ENCODE results near the gene TTC21A. TPM values are rescaled to one million over a fixed set of nuclear protein-coding genes. Genes with fewer than 3 reads are reported as not detected.

TTC21A gene
- total and polyA plus RNA-seq, 2 experiments from 2014 or later: 1.8 to 2.0 TPM

DNA sequence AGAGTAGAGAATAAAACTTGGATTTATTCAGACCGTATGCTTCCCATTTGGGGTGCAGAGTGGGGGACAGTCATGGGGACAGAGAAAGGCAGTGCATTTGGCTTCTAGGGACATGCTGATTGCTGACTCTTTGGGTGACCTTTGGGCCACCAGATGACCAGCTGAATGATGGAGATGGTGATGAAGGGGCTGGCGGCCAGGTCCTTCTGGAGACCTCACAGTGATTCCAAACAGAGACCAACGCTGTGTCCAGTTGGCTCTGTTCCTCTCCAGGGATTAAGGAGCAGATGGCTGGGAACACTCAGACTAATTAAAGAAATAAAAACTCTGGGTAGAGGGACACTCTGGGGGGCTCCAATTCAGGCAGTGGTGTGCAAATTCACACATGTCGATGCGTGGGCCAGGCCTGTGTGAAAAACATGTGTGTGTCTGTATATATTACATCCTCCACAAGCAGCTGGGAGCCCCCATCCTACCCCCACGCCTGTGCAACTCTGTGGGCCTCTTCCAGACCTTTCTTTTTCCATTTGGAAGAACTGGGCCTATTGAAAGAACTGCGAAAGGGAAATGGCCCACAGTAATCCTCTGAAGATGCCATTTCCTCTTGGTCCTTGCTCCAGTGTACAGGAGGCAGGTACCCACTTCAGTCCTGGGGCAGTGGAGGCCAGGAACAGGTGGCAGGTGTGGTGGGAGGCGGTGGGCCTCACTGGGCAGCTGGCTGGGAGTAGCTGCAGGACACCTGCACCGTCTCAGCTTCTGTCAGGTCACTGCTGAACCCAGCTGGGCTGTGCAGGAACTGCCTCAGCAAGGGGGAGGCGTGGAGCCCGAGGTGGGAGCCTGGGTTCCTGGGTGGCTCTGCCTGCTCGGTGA lies 76.0 kb downstream of the TTC21A start:
- Histone ChIP-seq H3K9me2 (ENCODE audit: insufficient read depth) (peaks cover 4% of the 10 kb centered on the region; the same call in 1 of the 2 replicates), H3K27ac (ENCODE audit: low read depth) (no peak overlapping the region), H2AFZ (no peak overlapping the region), H4K20me1 (replicated peaks; ENCODE audit: insufficient read depth) (no peaks in the 10 kb centered on the region), H3K4me1 (ENCODE audit: insufficient read depth) (peaks cover 32% of the 10 kb centered on the region), H3F3A (replicated peaks; ENCODE audit: low read depth) (peaks cover 9% of the 10 kb centered on the region), H3K27me3 (ENCODE audit: insufficient read depth) (peaks cover 17% of the 10 kb centered on the region), H3K79me2 (replicated peaks; ENCODE audit: insufficient read depth) (no peaks in the 10 kb centered on the region), H3K36me3 (ENCODE audit: insufficient read depth) (no peaks in the 10 kb centered on the region), H3K4me3 (no peak overlapping the region), H3K4me2 (no peak overlapping the region)
- ATAC-seq (no peak), DNase-seq (ENCODE audit: low spot score) (no peak)
- Mint-ChIP-seq H3K9me3 (no peaks in the 10 kb centered on the region; the same call in 2 of the 3 replicates), H3K4me1 (peaks cover 29% of the 10 kb centered on the region), H3K27ac (no peak overlapping the region), H3K27me3 (ENCODE audit: insufficient read depth, low read depth, poor library complexity) (peaks cover 26% of the 10 kb centered on the region), H3K4me3 (no peak overlapping the region), H3K36me3 (ENCODE audit: low read depth) (no peaks in the 10 kb centered on the region; the same call in 2 of the 3 replicates)
- TF ChIP-seq EZH2 (IDR thresholded peaks at IDR 0.05; ENCODE audit: low read depth, unreplicated experiment) (no peak), REST (IDR thresholded peaks at IDR 0.05; ENCODE audit: unreplicated experiment) (no peak), CREB1 (CRISPR knock-in tag; IDR thresholded peaks at IDR 0.05; ENCODE audit: low read depth) (no peak), POLR2AphosphoS5 (IDR thresholded peaks at IDR 0.05; ENCODE audit: low read depth) (no peak), EZH2phosphoT487 (IDR thresholded peaks at IDR 0.05; ENCODE audit: unreplicated experiment) (no peak), ZNF114 (CRISPR knock-in tag; IDR thresholded peaks at IDR 0.05) (no peak)
- TF ChIP-seq, protein P1, sequence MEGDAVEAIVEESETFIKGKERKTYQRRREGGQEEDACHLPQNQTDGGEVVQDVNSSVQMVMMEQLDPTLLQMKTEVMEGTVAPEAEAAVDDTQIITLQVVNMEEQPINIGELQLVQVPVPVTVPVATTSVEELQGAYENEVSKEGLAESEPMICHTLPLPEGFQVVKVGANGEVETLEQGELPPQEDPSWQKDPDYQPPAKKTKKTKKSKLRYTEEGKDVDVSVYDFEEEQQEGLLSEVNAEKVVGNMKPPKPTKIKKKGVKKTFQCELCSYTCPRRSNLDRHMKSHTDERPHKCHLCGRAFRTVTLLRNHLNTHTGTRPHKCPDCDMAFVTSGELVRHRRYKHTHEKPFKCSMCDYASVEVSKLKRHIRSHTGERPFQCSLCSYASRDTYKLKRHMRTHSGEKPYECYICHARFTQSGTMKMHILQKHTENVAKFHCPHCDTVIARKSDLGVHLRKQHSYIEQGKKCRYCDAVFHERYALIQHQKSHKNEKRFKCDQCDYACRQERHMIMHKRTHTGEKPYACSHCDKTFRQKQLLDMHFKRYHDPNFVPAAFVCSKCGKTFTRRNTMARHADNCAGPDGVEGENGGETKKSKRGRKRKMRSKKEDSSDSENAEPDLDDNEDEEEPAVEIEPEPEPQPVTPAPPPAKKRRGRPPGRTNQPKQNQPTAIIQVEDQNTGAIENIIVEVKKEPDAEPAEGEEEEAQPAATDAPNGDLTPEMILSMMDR (conservative IDR thresholded peaks at IDR 0.05; ENCODE audit: low read depth in 2 of 2): peak in 1 of 2 experiments; percentile 12; a peak in 1 of 4 replicates

Measured in GM23338 (cell line).